Stomach (tissue), 4 donors: Measurements from ENCODE around the gene LCN1.

Experiments used
- POLR2A ChIP-seq, 4 donors: fragments of 450-650 bp; IDR thresholded peaks; one replicate each; pipeline ENCODE4 v1.6.1; 2016; ENCODE audit warnings: antibody characterized with exemption in 4 of 4, control low read depth in 2 of 4, mild to moderate bottlenecking in 1 of 4, moderate library complexity in 1 of 4
- POLR2AphosphoS5 ChIP-seq, 3 donors: sonication (generic); formaldehyde crosslinking; IDR thresholded peaks; one replicate each; pipeline ENCODE4 v1.6.1; 2016; ENCODE audit warnings: antibody characterized with exemption in 3 of 3
- TF ChIP-seq, protein P1 (sequence below), 7 experiments: fragments of 450-650 bp in 4 of 7; fragments of 200-600 bp in 3 of 7; sonication (generic) in 3 of 7; IDR thresholded peaks; one replicate each; pipeline ENCODE4 v1.5.1; 2016 to 2019; ENCODE audit warnings: antibody characterized with exemption in 7 of 7, control low read depth in 2 of 7, mild to moderate bottlenecking in 1 of 7

- TF ChIP-seq, protein P1, sequence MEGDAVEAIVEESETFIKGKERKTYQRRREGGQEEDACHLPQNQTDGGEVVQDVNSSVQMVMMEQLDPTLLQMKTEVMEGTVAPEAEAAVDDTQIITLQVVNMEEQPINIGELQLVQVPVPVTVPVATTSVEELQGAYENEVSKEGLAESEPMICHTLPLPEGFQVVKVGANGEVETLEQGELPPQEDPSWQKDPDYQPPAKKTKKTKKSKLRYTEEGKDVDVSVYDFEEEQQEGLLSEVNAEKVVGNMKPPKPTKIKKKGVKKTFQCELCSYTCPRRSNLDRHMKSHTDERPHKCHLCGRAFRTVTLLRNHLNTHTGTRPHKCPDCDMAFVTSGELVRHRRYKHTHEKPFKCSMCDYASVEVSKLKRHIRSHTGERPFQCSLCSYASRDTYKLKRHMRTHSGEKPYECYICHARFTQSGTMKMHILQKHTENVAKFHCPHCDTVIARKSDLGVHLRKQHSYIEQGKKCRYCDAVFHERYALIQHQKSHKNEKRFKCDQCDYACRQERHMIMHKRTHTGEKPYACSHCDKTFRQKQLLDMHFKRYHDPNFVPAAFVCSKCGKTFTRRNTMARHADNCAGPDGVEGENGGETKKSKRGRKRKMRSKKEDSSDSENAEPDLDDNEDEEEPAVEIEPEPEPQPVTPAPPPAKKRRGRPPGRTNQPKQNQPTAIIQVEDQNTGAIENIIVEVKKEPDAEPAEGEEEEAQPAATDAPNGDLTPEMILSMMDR (IDR thresholded peaks at IDR 0.05), result no peak
- TF ChIP-seq POLR2A (IDR thresholded peaks at IDR 0.05) (no peak), POLR2AphosphoS5 (IDR thresholded peaks at IDR 0.05) (no peak)
Measured at GRCh38 chr9:135522137-135522877, 1.1 kb downstream of the LCN1 start.
